Activated CD4-positive, alpha-beta T cell treated with anti-CD3 and anti-CD28 coated beads for 1 hour (primary cell): ENCODE measurements around the gene SNTB2.
"Not testable (repeated sequence)": the region's sequence is repeated elsewhere in the genome, so short reads cannot be mapped to it uniquely, and the experiment has no call there.

ENCODE experiments used
- DNase-seq: peaks from one replicate; pipeline ENCODE4 v3.0.0-alpha.2; 2020

SNTB2 gene

DNA sequence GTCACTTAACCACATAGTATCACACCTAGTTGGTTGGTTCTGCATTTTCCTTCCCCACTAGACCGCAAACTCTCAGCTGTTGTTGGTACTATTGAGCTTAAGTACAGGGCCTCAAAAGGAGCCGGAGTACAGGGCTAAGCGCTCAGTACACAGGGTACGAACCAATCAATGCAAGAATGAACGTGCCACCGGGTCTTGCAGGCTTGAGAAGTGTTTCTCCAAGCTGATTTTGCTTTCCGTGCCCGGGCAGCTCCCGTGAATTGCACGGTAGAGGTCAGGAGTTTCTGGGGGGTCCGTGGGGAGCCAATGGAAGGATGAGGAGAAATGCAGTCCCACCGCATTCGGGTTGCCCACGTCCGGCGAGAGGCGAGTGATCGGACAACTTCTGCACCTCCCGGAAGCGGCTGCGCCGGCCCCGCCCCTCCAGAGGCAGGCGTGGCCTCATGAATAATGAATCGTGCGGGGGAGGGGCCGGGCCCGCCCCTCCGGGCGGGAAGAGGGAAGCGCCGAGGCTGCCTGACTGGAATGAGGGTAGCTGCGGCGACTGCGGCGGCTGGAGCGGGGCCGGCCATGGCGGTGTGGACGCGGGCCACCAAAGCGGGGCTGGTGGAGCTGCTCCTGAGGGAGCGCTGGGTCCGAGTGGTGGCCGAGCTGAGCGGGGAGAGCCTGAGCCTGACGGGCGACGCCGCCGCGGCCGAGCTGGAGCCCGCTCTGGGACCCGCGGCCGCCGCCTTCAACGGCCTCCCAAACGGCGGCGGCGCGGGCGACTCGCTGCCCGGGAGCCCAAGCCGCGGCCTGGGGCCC, at the start of gene SNTB2:
SNTB2 (plus strand) TSS at position 523 of the 804 bp plus-strand sequence; CDS start at position 526, 3 bp downstream.
- DNase-seq, result peak; percentile 67

DNA sequence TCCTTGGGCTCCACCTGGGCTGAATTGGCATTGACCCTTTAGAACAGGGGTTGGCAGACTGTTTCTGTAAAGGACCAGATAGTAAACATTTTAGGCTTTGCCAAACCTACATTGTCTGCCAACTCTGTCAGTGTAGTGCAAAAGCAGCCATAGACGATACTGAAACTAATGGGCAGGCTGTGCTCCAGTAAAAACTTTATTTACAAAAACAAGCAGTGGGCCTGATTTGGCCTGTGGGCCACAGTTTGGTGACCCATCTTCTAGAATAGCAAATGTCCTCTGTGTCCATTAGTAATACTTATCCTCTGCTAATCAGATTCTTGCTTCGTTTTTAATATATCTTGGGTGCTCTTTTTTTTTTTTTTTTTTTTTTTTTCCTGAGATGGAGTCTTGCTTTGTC, 48.4 kb upstream of the SNTB2 start:
- no peak for DNase-seq

DNA sequence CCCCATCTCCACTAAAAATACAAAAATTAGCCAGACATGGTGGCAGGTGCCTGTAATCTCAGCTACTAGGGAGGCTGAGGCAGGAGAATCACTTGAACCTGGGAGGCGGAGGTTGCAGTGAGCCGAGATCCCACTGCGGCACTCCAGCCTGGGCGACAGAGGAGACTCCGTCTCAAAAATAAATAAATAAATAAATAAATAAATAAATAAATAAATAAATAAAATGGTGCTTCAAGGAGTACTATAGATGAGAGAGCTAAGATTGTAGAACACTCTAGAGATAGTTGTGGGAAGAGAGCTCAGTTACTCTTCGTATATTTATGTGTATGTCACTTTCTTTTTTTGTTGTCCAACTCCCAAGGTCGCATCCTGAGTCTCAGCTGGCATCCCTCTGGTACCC, 47.5 kb upstream of the SNTB2 start:
- DNase-seq, result not testable (repeated sequence)

DNA sequence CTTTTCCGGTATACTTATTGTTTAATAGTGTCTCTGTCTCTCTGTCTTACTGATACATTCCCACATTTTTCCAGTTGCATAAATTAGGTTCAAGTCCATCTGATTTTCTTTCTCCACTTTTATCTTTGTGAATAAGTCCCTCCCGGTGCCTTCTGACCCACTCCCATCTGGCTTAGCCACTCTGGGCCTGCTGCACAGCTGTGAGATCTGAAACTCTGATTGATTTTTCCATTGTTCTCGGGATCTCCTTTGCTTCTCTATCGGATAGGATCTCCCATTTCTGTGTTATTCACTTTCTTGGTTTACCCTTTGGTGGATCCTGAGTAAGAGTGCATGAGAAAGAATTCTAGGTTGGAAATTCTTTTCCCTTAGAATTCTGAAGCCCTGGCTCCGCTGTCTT, 46.0 kb upstream of the SNTB2 start:
- no peak for DNase-seq

DNA sequence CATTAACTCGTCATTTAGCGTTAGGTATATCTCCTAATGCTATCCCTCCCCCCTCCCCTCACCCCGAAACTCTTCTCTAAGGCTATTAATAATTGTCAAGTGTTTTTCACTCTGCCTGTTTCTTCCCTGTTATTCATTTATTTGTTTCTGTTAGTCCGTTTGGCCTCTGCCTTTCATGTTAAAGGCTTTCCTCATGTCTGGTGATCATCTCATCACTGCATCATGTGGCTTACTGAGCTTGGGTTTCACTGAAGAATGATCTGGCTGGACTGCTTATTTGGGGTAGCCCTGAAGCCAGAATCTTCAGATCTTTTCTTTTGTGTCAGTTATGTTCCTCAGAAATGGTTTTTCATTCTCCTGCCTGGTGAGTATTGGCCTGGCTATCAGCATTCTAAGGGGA, 45.0 kb upstream of the SNTB2 start:
- DNase-seq, result no peak

DNA sequence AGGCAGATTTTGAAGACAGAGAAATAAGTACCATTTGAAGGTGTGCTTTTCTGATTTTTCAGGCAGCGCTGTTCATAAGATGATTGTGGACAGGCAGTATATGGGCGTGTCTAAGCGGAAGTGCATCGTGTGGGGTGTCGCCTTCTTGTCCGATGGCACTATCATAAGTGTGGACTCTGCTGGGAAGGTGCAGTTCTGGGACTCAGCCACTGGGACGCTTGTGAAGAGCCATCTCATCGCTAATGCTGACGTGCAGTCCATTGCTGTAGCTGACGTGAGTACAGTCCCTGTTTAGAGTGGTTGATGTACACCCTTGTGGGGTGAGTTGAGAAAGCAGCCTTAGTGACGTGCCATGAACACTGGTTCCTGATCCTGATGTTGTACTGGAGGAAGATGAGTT, 43.8 kb upstream of the SNTB2 start:
- DNase-seq, result no peak

DNA sequence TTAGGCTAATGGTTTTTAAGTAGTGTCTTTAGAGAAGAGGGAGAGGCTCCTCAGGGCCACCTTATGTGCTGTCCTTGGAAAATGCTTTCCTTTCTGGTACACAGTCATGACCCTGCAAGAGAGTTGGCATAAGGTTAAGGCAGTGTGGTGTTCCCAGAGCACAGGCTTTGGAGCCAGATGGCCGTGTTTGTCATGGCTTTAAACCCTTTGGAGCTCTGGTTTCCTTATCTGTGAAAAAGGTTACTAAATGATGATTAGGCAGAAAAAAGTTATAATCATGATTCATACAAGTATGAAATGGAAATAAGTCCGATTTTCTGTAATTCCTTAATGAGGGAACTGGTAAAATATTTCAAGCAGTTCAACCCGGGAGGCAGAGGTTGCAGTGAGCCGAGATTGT, 41.3 kb upstream of the SNTB2 start:
- no peak for DNase-seq

DNA sequence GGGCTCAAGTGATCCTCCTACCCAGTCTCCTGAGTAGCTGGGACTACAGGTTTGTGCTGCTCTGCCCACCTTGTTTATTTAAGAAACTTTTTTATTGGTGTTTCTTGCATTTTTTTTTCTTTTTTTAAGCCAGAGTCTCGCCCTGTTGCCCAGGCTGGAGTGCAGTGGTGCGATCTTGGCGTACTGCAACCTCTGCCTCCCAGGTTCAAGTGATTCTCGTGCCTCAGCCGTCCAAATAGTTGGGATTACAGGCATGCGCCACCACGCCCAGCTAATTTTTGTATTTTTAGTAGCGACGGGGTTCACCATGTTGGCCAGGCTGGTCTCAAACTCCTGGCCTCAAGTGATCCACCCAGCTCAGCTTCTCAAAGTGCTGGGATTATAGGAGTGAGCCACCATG, 37.3 kb upstream of the SNTB2 start:
- not testable (repeated sequence) for DNase-seq

DNA sequence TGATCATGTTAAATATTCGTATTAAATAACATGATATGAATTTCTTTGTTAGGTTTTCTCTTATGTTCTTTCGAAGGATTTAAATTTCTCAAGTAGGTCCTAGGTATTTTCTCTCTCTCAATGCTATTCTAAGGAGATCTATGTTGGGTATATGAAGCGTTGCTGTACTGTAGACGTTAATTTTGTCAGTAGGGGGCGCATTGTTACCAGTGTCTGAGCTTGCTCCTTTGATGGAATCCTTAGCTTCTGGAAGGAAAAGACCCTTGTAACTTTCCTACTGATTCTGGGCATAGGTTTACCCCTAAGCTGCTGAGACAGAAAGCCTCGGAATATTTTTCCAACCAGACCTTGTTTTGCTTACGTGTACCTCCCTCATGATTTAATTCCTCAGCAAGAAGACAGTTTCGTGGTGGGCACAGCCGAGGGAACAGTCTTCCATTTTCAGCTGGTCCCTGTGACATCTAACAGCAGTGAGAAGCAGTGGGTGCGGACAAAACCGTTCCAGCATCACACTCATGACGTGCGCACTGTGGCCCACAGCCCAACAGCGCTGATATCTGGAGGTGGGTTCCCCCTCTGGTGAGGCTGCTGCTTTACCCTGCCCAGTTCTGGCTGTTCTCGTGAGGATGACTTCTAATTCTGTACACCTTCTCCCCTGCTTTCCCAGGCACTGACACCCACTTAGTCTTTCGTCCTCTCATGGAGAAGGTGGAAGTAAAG, 36.7 kb upstream of the SNTB2 start:
- DNase-seq, result no peak

DNA sequence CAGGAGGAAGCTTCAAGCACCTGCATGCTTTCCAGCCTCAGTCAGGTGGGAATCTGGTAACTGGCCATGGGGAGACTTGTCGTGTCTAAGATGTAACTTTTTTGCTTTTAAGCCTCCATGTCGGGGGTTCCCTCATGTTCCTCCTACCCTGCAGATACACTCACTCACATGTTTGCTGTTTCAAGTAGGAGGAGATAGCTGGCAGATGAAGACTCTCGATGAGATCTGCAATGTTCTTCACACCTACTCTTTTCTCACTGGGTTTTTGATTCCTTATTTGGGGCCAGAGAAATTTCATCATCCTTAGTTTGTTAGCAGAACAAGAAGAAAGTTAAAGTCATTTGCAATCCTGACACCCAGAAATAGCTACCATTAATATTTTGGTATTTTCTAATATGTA, 29.8 kb upstream of the SNTB2 start:
- no peak for DNase-seq

DNA sequence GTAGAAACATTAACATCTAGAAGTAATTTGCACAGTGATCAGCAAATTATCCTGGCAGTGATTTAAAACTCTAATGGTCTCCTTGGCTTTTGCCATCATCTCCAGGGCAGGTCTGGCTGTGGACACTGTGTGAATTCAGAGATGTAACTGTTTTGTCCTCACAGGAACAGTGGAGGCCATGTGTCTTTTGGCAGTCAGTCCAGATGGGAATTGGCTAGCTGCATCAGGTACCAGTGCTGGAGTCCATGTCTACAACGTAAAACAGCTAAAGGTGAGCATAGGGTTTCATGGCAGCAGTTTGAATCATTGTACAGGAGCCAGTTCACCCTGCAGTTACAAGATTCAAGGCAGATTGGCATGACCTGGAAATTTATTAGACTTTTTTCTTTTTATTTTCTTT, 26.8 kb upstream of the SNTB2 start:
- no peak for DNase-seq

DNA sequence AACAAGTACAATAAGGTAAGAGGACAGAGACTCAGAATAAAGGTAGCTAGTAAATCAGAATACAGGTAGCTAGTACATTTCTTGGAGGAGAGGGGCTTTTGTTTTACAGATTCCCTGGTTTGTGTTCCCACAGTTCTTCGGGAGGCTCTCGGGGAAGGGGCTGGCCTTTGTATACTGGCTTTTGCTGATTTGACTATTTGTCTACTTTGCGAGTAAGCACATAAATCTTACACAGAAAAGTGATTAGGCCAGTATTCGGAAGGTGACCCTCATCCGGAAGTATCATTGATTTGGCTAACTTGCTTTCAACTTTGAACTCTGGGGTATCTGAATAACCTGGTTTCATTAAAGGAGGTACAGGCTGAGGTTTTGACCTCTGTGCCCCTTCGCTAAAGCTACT, 21.4 kb upstream of the SNTB2 start:
- DNase-seq, result no peak

DNA sequence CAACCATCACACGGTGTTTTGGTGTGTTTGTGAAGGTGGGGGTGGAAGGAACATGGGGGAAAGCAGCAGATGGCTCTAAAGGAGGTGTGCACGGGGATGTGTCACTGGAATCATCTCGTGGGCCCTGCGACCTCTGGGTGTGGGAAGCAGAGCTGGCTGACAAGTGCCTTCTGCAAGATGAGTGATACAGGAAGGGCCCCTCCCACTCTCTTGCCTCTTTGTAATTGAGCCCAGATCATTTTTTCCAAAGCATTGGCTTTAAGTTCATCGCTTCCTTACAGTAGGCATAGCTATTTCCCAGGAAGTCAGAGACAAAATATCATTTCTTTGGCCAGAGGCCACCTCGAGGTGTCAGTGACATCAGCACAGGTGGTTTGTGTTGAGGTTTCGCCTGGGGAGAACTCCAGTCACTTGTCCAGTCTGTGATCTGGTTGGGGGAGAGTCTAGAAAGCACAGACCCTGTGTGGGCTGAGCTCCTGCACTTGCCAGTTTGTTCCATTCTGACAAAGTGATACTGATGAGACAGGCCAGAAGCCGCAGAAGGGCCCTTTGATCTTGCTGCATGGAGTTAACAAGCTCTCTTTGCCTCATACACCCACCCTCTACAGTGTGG, 20.6 kb upstream of the SNTB2 start:
- peak; percentile 27 for DNase-seq

DNA sequence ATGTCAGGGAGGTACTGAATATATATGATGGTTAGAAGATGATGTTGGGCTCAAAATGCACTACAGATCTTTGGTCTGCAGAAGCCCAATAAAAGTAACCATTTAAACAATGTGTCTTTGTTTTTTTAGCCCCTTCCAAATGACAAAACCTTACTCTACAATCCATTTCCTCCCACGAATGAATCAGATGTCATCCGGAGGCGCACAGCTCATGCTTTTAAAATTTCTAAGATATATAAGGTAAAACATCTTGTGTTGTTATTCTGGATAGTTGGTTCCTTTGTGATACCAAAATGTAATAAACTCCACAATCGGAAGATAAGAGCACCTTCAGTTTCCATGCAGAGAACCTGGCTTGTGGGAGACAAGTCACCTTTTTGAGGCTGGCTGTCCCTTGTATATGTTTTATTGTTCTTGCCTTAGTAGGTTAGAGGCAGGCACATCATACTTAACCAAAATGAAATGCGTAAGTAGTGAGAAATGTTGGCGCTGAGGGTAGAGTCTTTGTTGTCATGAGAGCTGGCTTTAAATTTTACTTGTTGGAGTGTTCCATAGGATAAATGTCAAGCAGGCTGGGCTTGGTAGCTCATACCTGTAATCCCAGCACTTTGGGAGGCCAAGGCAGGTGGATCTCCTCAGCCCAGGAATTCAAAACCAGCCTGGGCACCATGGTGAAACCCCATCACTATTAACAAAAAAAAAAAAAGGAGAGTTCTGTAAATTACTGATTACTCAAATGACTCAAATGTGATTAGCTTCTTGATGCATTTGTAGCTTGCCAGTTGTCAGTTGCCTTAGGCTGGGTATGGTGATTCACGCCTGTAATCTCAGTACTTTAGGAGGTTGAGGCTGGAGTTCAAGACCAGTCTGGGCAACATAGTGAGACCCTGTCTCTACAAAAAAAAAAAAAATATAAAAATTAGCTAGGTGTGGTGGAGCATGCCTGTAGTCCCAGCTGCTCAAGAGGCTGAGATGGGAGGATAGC, 19.7 kb upstream of the SNTB2 start:
- DNase-seq, result no peak

DNA sequence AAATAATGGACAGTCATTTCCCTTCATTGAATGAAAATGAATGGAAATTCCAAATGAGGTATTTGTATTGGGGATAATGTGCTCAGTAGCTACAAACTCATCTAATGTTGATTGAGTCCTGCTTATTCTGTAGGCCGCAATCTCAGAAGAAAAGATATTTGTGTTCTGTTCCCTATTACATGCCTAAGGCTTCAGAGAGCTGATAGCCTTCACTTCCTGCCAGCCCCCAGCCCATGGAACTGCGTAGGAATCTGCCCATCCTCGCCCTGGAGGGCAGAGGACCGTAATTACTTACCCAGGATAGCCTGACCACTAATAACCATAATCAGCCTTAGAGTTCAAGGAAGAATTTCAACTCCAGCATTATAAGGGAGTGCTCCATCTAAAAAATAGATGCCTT, 17.9 kb upstream of the SNTB2 start:
- no peak for DNase-seq

DNA sequence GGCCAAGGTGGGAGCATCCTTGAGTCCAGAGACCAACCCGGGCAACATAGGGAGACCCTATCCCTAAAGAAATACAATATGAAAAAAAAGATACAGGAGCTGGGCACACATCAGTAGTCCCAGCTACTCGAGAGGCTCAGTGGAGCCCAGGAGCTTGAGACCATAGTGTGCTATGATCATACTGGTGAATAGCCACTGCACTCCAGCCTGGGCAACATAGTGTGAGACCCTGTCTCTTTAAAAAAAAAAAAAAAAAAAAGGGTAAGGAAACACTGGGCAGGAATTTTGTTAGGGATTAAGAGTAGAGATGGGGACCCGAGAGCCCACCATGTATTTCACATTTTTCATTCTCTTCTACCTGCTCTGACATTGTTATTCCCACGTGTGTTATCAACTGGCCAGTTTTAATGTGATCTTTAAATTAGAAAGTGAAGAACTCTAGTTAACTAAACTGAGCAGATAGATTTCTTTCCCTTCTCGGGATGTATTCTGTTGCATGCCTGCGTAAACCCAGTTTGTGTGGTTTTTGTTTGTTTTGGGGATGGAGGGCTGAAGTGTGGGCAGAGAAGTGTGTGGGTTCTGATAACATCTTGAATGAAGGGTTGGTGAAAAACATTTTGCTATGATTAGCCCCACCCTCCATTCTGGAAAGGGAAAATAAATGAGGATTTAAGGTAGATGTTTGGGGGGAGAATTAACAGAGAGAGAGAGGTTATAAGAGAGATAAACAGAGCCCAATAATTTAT, 17.2 kb upstream of the SNTB2 start:
- no peak for DNase-seq

DNA sequence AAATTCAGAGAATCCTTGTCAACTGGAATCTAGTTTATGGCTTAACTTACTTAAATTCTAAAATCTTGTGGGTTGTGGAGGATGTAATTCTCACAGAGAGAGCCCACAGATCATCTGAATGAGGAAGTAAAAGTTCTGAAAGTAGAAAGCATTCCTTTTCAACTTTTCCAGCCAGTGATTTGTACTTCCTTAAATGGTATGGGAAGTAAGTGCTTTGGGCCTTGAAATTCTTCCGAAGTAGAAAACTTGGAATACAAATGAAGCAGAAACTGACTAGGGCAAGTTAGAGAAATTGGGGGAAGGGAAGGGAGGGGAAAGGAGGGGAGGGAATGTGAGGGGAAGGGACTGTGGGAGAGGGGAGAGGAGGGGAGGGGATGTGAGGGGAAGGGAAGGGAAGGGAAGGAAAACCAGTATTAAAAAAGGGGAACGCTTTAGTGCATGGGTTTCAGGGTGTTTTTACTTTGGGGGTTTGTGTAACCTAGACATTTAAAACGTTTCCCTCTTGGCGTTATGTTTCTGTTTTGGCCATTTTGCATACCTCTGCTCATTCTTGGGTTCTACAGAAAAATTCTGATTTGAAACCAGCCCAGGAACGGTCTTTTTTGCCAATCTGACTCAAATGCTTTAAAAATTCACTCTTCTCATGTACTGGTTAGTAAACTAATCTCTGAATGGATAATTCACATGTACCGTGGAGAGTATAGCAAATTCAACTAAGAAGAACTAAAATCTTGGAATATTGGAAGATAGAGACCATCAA, 15.5 kb upstream of the SNTB2 start:
- DNase-seq, result no peak

DNA sequence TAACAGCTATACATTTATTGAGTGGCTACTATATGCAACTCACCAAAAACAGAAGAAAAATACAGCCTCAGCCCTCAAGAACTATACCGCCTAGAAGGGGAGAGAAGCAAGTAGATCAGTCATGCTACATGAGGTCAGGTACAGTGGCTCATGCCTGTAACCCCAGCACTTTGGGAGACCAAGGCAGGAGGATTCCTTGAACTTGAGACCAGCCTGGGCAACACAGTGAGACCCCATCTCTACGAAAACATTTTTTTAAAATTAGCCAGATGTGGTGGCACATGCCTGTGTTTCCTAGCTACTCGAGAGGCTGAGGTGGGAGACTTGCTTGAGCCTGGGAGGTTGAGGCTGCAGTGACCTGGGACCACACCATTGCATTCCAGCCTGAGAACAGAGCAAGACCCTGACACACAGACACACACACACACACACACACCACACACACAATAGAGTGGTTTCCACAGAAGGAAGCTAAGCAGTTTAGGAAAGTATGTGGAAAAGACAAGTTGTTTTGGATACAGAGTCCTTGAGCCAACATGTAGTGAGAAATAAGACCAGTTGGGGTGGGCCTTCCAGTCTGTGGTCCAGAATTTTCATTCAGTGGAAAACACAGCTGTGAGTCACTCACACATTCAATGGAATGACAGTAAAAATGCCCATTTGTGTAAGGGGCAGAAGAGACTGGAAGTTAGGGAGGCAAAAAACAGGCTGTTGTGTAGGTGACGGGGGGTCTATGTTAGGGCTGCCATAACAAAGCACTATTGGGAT, 10.7 kb upstream of the SNTB2 start:
- DNase-seq, result no peak

DNA sequence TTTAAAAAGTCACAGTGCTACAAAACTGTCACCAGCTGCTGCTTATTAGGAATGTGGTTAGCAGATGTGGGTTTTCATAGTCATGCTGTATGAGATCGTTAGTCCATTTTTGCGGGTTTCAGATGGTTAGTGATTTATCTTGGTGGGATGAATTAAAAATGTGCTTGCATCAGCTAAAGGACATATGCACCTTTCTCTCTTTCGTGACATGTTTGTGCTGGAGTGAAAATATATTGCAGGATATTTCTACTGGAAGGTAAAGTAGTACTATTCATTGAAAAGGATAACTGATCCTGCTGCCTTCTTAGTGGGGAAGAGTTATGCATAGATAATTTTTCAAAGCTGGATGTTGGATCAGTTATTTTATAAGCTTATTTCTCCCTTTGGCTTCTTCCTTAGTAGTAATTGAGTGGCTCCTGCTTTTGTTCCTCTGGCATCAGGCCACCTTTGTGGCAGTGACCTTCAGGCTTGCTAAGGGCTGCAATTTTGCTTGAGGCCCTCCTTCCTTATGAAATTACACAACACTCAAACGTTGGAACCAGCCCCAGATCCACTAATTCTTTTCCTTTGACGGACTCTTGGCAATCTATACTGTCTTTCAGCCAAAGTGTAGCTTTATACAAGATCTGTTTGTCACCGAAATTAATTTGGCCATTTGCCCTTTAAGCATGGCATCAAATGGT, 7.5 kb upstream of the SNTB2 start:
- DNase-seq, result no peak

DNA sequence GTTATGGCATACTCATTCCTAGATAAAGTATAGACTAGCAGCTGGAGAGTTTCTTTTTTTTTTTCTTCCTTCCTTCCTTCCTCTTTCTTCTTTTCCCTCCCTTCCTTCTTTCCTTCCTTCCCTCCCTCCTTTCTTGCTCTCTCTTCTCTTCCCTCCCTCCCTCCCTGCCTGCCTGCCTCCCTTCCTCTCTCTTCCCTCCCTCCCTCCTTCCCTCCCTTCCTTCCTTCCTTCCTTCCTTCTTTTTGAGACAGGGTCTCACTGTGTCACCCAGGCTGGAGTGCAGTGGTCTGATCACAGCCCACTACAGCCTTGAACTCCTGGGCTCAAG, 7.0 kb upstream of the SNTB2 start:
- DNase-seq, result no peak
